G401.6 (cell line): ENCODE data around the gene NAPA.
"Not testable (repeated sequence)": the region's sequence is repeated elsewhere in the genome, so short reads cannot be mapped to it uniquely, and the experiment has no call there.

Source experiments
- FAIRE-seq: peaks from 2 replicates; lab custom pipeline; 2012; peaks lifted over from hg19 to GRCh38; lab: Jason Lieb, UNC

NAPA gene

GRCh38 chr19:47486220-47486619 lies 28.6 kb downstream of the NAPA start:
- not testable (repeated sequence) for FAIRE-seq

- FAIRE-seq: no peak
Measured at GRCh38 chr19:47485210-47485609, 29.7 kb downstream of the NAPA start.

GRCh38 chr19:47483800-47484690 lies 30.8 kb downstream of the NAPA start, which contains the start of gene KPTN:
Gene KPTN, minus strand, starts transcription at chr19:47484219. Its CDS starts 59 bp downstream, at chr19:47484160.
- FAIRE-seq: no peak

GRCh38 chr19:47483200-47483599 lies 31.7 kb downstream of the NAPA start:
- FAIRE-seq: no peak

GRCh38 chr19:47481460-47482052 lies 33.3 kb downstream of the NAPA start:
- no peak for FAIRE-seq

- no peak for FAIRE-seq
Measured at GRCh38 chr19:47480658-47481057, 34.2 kb downstream of the NAPA start.

GRCh38 chr19:47479701-47480503 lies 35.0 kb downstream of the NAPA start:
- FAIRE-seq: no peak

GRCh38 chr19:47476438-47476972 lies 38.4 kb downstream of the NAPA start:
- no peak for FAIRE-seq

- no peak for FAIRE-seq
Measured at GRCh38 chr19:47475465-47475864, 39.4 kb downstream of the NAPA start.

- no peak for FAIRE-seq
Measured at GRCh38 chr19:47473336-47473735, 41.5 kb downstream of the NAPA start.

- no peak for FAIRE-seq
Measured at GRCh38 chr19:47471733-47472457, 43.0 kb downstream of the NAPA start, which contains the start of gene SLC8A2. Gene SLC8A2, minus strand, starts transcription at chr19:47471893. Its CDS starts 5,490 bp downstream, at chr19:47466403.

- FAIRE-seq: no peak
Measured at GRCh38 chr19:47471381-47471732, 43.5 kb downstream of the NAPA start.

- no peak for FAIRE-seq
Measured at GRCh38 chr19:47470447-47471195, 44.2 kb downstream of the NAPA start.

GRCh38 chr19:47469719-47470118 lies 45.1 kb downstream of the NAPA start:
- FAIRE-seq: no peak

- no peak for FAIRE-seq
Measured at GRCh38 chr19:47469363-47469700, 45.5 kb downstream of the NAPA start.

- no peak for FAIRE-seq
Measured at GRCh38 chr19:47467914-47468313, 46.9 kb downstream of the NAPA start.

- FAIRE-seq: no peak
Measured at GRCh38 chr19:47465957-47466356, 48.9 kb downstream of the NAPA start.

GRCh38 chr19:47464675-47465419 lies 50.0 kb downstream of the NAPA start:
- no peak for FAIRE-seq

- no peak for FAIRE-seq
Measured at GRCh38 chr19:47461876-47462275, 53.0 kb downstream of the NAPA start.

GRCh38 chr19:47459477-47459876 lies 55.4 kb downstream of the NAPA start:
- FAIRE-seq: no peak
